ENCODE measurements around the gene CADM3.

DNA sequence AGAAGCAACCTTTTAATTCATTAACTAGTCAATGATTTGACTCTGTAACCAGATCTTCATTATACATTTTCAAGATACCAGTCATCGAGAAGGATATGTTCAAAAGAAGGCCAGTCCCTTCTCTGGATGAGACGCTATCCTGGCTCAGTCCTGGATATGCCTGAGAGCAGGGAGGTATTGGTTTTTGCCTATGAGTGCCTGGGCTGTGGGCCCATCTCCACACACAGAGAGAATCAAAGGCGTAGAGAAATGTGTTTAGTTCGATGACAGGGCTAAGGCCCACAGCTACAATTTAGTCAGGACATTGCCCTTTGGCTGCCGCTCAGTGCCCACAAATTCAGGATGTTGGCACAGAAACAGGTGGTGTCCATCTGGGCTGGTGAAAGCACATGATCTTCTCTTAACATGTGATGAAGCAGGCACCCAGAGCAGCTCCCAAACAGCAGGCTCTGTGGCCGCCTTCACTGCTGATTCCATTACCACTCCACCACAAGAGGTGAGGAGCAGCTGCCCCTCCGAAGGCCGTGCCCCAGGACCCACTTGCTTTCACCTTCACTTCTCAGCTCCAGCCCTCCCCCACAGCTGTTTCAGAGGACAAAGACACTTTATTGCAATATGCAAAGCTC, 58.0 kb downstream of the CADM3 start:
- TF ChIP-seq, protein P1, sequence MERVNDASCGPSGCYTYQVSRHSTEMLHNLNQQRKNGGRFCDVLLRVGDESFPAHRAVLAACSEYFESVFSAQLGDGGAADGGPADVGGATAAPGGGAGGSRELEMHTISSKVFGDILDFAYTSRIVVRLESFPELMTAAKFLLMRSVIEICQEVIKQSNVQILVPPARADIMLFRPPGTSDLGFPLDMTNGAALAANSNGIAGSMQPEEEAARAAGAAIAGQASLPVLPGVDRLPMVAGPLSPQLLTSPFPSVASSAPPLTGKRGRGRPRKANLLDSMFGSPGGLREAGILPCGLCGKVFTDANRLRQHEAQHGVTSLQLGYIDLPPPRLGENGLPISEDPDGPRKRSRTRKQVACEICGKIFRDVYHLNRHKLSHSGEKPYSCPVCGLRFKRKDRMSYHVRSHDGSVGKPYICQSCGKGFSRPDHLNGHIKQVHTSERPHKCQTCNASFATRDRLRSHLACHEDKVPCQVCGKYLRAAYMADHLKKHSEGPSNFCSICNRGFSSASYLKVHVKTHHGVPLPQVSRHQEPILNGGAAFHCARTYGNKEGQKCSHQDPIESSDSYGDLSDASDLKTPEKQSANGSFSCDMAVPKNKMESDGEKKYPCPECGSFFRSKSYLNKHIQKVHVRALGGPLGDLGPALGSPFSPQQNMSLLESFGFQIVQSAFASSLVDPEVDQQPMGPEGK (CRISPR knock-in tag; IDR thresholded peaks at IDR 0.05; ENCODE audit: borderline replicate concordance) = no peak
- TF ChIP-seq ZFP30 (CRISPR knock-in tag; IDR thresholded peaks at IDR 0.05) = no peak

Data from SK-N-SH treated with all-trans-retinoic acid at 6 μM for 48 hours (cell line).